Cerebellar nuclear complex (tissue), 1 donor: Measurements from ENCODE around the gene PERM1.

ENCODE experiments used
- DNase-seq, 2 experiments: peaks; one replicate each; lab custom pipeline; 2025; lab: John Stamatoyannopoulos, UW

Gene PERM1

GRCh38 chr1:964691-965525 lies 17.0 kb downstream of the PERM1 start:
- no peak for DNase-seq

- DNase-seq, result no peak
Measured at GRCh38 chr1:963746-964525, 18.0 kb downstream of the PERM1 start.

GRCh38 chr1:963301-963651 lies 18.6 kb downstream of the PERM1 start:
- DNase-seq, result no peak

GRCh38 chr1:962381-963300 lies 19.3 kb downstream of the PERM1 start:
- no peak for DNase-seq

- DNase-seq, result no peak
Measured at GRCh38 chr1:961132-961669, 20.7 kb downstream of the PERM1 start.

- DNase-seq, result peak in 1 of 2 experiments; percentile 3
Measured at GRCh38 chr1:960363-961131, 21.3 kb downstream of the PERM1 start, which contains the start of gene KLHL17. TSS of gene KLHL17 (plus strand) at chr1:960584. CDS start at chr1:960694, 110 bp downstream.

GRCh38 chr1:959731-960362 lies 22.0 kb downstream of the PERM1 start:
- no peak for DNase-seq

- peak; percentile 18 to 66 for DNase-seq
Measured at GRCh38 chr1:958823-959730, 22.8 kb downstream of the PERM1 start, which contains the start of gene NOC2L. TSS of gene NOC2L (minus strand) at chr1:959256. CDS start at chr1:959240, 16 bp downstream.

- no peak for DNase-seq
Measured at GRCh38 chr1:956636-957035, 25.3 kb downstream of the PERM1 start.

- DNase-seq, result no peak
Measured at GRCh38 chr1:955474-955873, 26.4 kb downstream of the PERM1 start.

- no peak for DNase-seq
Measured at GRCh38 chr1:954927-955326, 27.0 kb downstream of the PERM1 start.

- no peak for DNase-seq
Measured at GRCh38 chr1:953524-954320, 28.2 kb downstream of the PERM1 start.

GRCh38 chr1:952603-953002 lies 29.3 kb downstream of the PERM1 start:
- no peak for DNase-seq

- DNase-seq, result no peak
Measured at GRCh38 chr1:952201-952600, 29.7 kb downstream of the PERM1 start.

- DNase-seq, result no peak
Measured at GRCh38 chr1:951364-951763, 30.5 kb downstream of the PERM1 start.

GRCh38 chr1:950881-951280 lies 31.0 kb downstream of the PERM1 start:
- DNase-seq, result no peak

GRCh38 chr1:950268-950667 lies 31.6 kb downstream of the PERM1 start:
- DNase-seq, result no peak

- no peak for DNase-seq
Measured at GRCh38 chr1:947958-948357, 33.9 kb downstream of the PERM1 start.
